Pancreas (tissue), 10 donors: ENCODE results near the gene EVC. TPM values are rescaled to one million over a fixed set of nuclear protein-coding genes. Genes with fewer than 3 reads are reported as not detected.

Experiments used
- ATAC-seq, 4 donors: fragments of 200-7000 bp; cut with Tn5 transposase; one replicate each; pipeline versions ENCODE4 v1.8.0 to v1.9.1; 2020; ENCODE audit warnings: mild to moderate bottlenecking in 4 of 4, moderate library complexity in 4 of 4
- DNase-seq, 6 donors: peaks; one replicate each; pipeline ENCODE4 v3.0.0-alpha.2; 2020
- FAIRE-seq: peaks from 2 replicates; lab custom pipeline; 2012; peaks lifted over from hg19 to GRCh38; lab: Jason Lieb, UNC
- H3K27ac ChIP-seq, 4 donors: fragments of 200-600 bp; sonication (generic); 1 replicate in 3 of 4; 2 replicates in 1 of 4; pipeline versions ENCODE4 v1.5.0 to v1.8.0; 2020
- H3K27me3 ChIP-seq, 4 donors: fragments of 200-600 bp; one replicate each; pipeline ENCODE4 v1.8.0; 2021
- H3K36me3 ChIP-seq, 3 donors: fragments of 200-600 bp; sonication (generic) in 1 of 3; one replicate each; pipeline versions ENCODE4 v1.5.0 to v1.8.0; 2020 to 2021
- H3K4me1 ChIP-seq, 3 donors: fragments of 200-600 bp; one replicate each; pipeline ENCODE4 v1.8.0; 2021
- H3K4me3 ChIP-seq, 4 donors: fragments of 200-600 bp; sonication (generic) in 2 of 4; one replicate each; pipeline versions ENCODE4 v1.5.0 to v1.8.0; 2020 to 2021
- H3K9me3 ChIP-seq, 4 donors: fragments of 200-600 bp; one replicate each; pipeline ENCODE4 v1.8.0; 2021
- WGBS, 2 donors: extraction: QIAGEN DNeasy Blood & Tissue Kit; methylation state at CpG; one replicate each; pipeline ENCODE4 v1.1.7; 2013; 5-methylcytosine and 5-hydroxymethylcytosine counted together
- intact Hi-C, 3 donors: fragments of 100-400 bp; cut with DNase I; formaldehyde crosslinking; loops; one replicate each; pipeline versions ENCODE4 v1.11.1 to v1.14.2; 2022
- polyA plus RNA-seq, 2 donors: library from polyadenylated mRNA; stranded (reverse); fragments of 200-250 nt; gene quantifications; one replicate each; pipeline ENCODE4 v1.2.3, GENCODE V29; 2013
- total RNA-seq, 6 donors: library from RNA; stranded (reverse); fragmentation: NEBNext Ultra II Directional in 4 of 6; extraction: Animal tissue kit (Norgen Biotek cat#: 25700) in 4 of 6; gene quantifications; one replicate each; pipeline versions ENCODE4 v1.2.1 to v1.2.4, GENCODE V29; 2021 to 2023
- TF ChIP-seq, protein P1 (sequence below), 4 donors: fragments of 200-600 bp; sonication (generic) in 3 of 4; IDR thresholded peaks; one replicate each; pipeline versions ENCODE4 v1.5.0 to v1.8.0; 2021; ENCODE audit warnings: antibody characterized with exemption in 4 of 4
- donor health status: healthy with polysubstance abuse.
- donor health status: DM: no; HTN: no; CAD: no; lungs with moderate emphysema.
- donor health status: DM: no; HTN: no; CAD: no.
- donor health status: control.
- donor health status: control.
- donor health status: Bipolar disorder and iron deficiency.
- donor health status: DM: yes; HTN: yes; CAD: no.
- donor health status: DM: no; HTN: no; CAD: no.
- donor health status: DM: no; HTN: no; CAD: no.
- donor health status: DM: yes; HTN: yes; CAD: no.

EVC gene
- total and polyA plus RNA-seq, 8 donors, result 2.8 to 17.8 (median 11.9) TPM

DNA sequence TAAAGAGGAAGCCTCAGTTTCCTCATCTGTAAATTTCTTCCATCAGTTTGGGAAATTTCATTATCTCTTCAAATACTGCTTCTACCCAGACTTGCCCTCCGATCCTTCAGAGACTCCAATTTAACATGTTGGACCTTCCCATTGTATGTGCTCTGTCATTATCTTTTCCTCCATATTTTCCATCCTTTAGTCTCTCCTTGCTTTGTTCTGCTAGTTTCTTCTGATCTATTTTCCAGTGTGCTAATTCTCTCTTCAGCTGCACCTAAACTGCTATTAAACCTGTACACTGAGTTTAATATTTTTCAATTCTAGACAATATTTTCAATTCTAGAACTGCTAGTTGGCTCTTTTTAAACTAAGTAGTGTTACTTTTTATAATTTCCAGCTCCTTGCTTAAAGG, 65.5 kb downstream of the EVC start:
- 95 to 98% methylated on average over 1 of the region's 1 CpG for WGBS, 2 donors
- no peak for ATAC-seq
- Histone ChIP-seq H3K27me3 (no peaks in the 10 kb centered on the region), H3K36me3 (no peaks in the 10 kb centered on the region), H3K4me3 (no peak overlapping the region), H3K27ac (no peak overlapping the region), H3K4me1 (no peaks in the 10 kb centered on the region), H3K9me3 (peaks cover 0 to 3% (median 0%) of the 10 kb centered on the region in 4 donors)
- no peak for DNase-seq
- TF ChIP-seq, protein P1, sequence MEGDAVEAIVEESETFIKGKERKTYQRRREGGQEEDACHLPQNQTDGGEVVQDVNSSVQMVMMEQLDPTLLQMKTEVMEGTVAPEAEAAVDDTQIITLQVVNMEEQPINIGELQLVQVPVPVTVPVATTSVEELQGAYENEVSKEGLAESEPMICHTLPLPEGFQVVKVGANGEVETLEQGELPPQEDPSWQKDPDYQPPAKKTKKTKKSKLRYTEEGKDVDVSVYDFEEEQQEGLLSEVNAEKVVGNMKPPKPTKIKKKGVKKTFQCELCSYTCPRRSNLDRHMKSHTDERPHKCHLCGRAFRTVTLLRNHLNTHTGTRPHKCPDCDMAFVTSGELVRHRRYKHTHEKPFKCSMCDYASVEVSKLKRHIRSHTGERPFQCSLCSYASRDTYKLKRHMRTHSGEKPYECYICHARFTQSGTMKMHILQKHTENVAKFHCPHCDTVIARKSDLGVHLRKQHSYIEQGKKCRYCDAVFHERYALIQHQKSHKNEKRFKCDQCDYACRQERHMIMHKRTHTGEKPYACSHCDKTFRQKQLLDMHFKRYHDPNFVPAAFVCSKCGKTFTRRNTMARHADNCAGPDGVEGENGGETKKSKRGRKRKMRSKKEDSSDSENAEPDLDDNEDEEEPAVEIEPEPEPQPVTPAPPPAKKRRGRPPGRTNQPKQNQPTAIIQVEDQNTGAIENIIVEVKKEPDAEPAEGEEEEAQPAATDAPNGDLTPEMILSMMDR (IDR thresholded peaks at IDR 0.05), result no peak
- no peak for FAIRE-seq
- intact Hi-C loops, result no loop called here

DNA sequence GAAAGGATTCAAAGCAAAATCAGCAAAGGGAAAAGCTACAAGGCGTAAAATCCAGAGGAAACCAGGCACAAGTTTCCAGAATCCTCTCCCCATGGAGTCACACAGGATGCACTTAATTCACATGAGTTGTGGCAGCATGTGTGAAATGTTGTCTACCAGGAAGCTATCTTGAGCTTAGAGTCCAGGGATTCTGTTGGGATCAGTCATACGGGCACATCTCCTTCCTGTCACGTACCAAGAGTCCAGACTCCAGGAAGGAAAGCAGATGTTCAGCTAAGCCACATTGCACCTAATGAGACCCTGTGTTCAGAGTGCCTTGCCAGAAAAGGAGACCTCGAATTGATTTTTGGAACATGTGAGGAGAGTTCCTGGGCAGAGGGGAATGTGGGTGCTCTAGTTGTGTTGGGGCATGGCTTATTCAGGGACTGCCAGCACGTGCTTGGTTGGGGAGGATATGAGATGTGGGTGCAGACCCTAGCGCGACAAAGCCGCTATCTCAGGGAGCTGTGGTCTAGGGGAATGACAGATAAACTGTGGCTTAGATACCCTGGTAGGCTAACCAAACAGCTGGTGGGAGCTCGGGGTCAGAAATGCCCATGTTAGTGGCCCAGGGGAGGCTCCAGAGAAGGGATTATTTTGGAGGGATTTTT, 70.0 kb downstream of the EVC start:
- 92% methylated on average over 9 of the region's 9 CpGs for WGBS, 2 donors
- H3K27me3 ChIP-seq, result no peaks in the 10 kb centered on the region
- FAIRE-seq (no peak), ATAC-seq (no peak), DNase-seq (no peak)
- TF ChIP-seq, protein P1 (IDR thresholded peaks at IDR 0.05), result no peak
- H3K27ac ChIP-seq, result no peak overlapping the region
- intact Hi-C loops, result no loop called here
- H3K9me3 ChIP-seq, result peaks cover 0 to 3% (median 0%) of the 10 kb centered on the region in 4 donors
- peaks cover 0 to 3% (median 3%) of the 10 kb centered on the region in 3 donors for H3K4me1 ChIP-seq
- H3K36me3 ChIP-seq, result no peaks in the 10 kb centered on the region
- H3K4me3 ChIP-seq, result no peak overlapping the region

DNA sequence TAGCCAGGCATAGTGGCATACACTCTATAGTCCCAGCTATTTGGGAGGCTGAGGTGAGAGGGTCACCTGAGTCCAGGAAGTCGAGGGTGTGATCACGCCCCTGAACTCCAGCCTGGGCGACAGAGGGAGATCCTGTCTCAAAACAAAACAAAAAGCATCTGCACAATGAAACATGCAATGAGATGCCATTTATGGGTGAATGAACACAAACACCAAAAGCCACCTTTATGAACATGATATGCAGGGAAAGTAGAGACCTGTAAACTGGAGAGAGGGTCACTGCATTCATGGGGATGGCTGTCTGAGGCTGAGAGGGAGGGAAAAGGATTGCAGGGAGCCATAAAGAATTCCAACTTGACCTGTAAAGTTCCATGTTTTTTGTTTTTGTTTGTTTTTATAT, 70.7 kb downstream of the EVC start:
- WGBS, 2 donors, result 91 to 95% methylated on average over 3 of the region's 3 CpGs
- Histone ChIP-seq H3K4me1 (peaks cover 0 to 6% (median 4%) of the 10 kb centered on the region in 3 donors), H3K36me3 (no peaks in the 10 kb centered on the region), H3K4me3 (no peak overlapping the region), H3K9me3 (peaks cover 0 to 3% (median 0%) of the 10 kb centered on the region in 4 donors), H3K27ac (no peak overlapping the region), H3K27me3 (no peaks in the 10 kb centered on the region)
- intact Hi-C loops, result no loop called here
- TF ChIP-seq, protein P1 (IDR thresholded peaks at IDR 0.05), result no peak
- FAIRE-seq, result no peak
- no peak for ATAC-seq
- no peak for DNase-seq

DNA sequence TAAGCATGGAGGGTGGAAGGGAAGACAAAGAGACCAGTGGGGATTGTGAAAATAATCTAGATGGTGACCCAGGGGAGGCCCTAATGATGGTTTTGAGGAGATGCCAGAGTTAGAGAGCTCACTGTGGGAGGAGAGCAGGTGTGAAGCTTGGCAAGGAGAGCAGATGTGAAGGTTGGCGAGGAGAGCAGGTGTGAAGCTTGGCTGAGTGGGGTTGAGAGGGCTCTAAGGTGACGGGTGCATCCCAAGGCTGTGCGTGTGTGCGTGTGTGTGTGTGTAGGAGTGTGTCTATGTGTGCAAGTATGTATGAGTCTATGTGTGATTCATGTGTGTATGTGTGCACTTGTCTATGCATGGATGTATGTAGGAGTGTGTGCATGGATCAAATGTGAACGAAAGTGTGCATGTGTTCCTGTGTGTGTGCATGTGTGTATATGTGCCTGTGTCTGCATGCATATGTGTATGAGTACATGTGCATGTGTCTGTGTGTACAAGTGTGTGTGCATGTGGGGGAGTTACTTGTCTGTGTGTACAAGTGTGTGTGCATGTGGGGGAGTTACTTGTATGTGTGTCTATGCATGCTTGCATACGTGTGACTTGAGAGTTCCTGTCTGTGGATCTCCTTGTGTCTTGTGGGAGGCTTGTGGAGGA, 72.0 kb downstream of the EVC start:
- ATAC-seq, result peak; percentile 74 to 88 (median 84)
- WGBS, 2 donors, result 62 to 65% methylated on average over 6 of the region's 6 CpGs
- FAIRE-seq, result no peak
- no peaks in the 10 kb centered on the region for H3K9me3 ChIP-seq
- intact Hi-C loops, result no loop called here
- no peak overlapping the region for H3K27ac ChIP-seq
- H3K36me3 ChIP-seq, result peaks cover 0 to 5% (median 0%) of the 10 kb centered on the region in 3 donors
- peak in 4 of 6 donors; percentile 39 to 72 (median 62) for DNase-seq
- no peaks in the 10 kb centered on the region for H3K27me3 ChIP-seq
- H3K4me3 ChIP-seq, result no peak overlapping the region
- peaks cover 0 to 6% (median 4%) of the 10 kb centered on the region in 3 donors for H3K4me1 ChIP-seq
- TF ChIP-seq, protein P1 (IDR thresholded peaks at IDR 0.05), result no peak

DNA sequence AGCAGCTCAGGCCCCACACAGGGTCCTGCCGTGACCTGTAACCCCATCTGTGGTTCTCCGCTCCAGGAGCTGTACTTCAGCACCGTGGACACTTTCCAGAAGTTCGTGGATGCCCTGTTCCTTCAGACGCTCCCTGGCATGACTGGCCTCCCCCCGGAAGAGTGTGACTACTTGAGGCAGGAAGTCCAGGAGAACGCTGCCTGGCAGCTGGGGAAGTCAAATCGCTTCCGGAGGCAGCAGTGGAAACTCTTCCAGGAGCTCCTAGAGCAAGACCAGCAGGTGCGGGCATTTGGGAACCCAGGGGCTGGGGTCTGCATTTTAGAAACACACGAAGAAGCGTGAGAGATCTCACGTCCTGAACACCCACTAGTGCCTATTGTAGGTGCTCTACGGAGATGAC, 72.5 kb downstream of the EVC start:
- Histone ChIP-seq H3K27ac (no peak overlapping the region), H3K36me3 (peaks cover 0 to 5% (median 0%) of the 10 kb centered on the region in 3 donors), H3K4me1 (peaks cover 0 to 6% (median 4%) of the 10 kb centered on the region in 3 donors), H3K4me3 (no peak overlapping the region), H3K27me3 (no peaks in the 10 kb centered on the region), H3K9me3 (no peaks in the 10 kb centered on the region)
- intact Hi-C loops, result no loop called here
- no peak for FAIRE-seq
- no peak for DNase-seq
- no peak for ATAC-seq
- 85 to 86% methylated on average over 14 of the region's 14 CpGs for WGBS, 2 donors
- TF ChIP-seq, protein P1 (IDR thresholded peaks at IDR 0.05), result no peak
